ENCODE measurements around the gene MSRB3. TPM values are rescaled to one million over a fixed set of nuclear protein-coding genes. Genes with fewer than 3 reads are reported as not detected.

Gene MSRB3
- total and polyA plus RNA-seq, 2 of the 4 experiments (the other 2 are of a cell fraction): 31.7 to 35.7 TPM

GRCh38 chr12:65454115-65454787, 175.8 kb downstream of the MSRB3 start:
- Histone ChIP-seq H3K18ac (ENCODE audit: low read depth, low read length) (no peak overlapping the region), H4K20me1 (ENCODE audit: insufficient read depth, low read length) (no peaks in the 10 kb centered on the region), H2BK120ac (ENCODE audit: low read depth, low read length) (no peak overlapping the region), H3K27me3 (ENCODE audit: control insufficient read depth, insufficient read depth, low read length) (no peaks in the 10 kb centered on the region), H3K9me3 (ENCODE audit: control insufficient read depth, insufficient read depth, low read length) (no peaks in the 10 kb centered on the region), H3K4me3 (ENCODE audit: insufficient read depth, low read depth, low read length) (no peak overlapping the region), H2BK15ac (ENCODE audit: low read depth, low read length) (no peak overlapping the region), H3K79me1 (ENCODE audit: low read depth in 1 of 2, low read length in 2 of 2) (peaks cover 11 to 17% of the 10 kb centered on the region in 2 experiments; a peak in 2 of 4 replicates), H3K14ac (replicated peaks; ENCODE audit: low read depth, low read length) (no peak overlapping the region), H4K5ac (ENCODE audit: low read depth, low read length) (no peak overlapping the region), H3K56ac (ENCODE audit: extremely low read depth, insufficient read depth, low read length) (no peak overlapping the region), H3K4me2 (ENCODE audit: low read depth, low read length) (no peak overlapping the region), H2BK20ac (ENCODE audit: low read depth, low read length) (no peak overlapping the region), H4K91ac (ENCODE audit: insufficient read depth, low read depth, low read length) (no peak overlapping the region), H3K36me3 (ENCODE audit: control insufficient read depth, insufficient read depth, low read length) (peaks cover 15% of the 10 kb centered on the region), H2AK9ac (replicated peaks; ENCODE audit: low read depth, low read length, poor library complexity) (no peak overlapping the region), H2AFZ (replicated peaks; ENCODE audit: low read length, poor library complexity) (no peak overlapping the region), H2AK5ac (ENCODE audit: low read depth, low read length) (no peak overlapping the region), H3K23ac (ENCODE audit: low read depth, low read length) (no peak overlapping the region), H2BK5ac (ENCODE audit: low read depth, low read length, poor library complexity, severe bottlenecking) (no peak overlapping the region), H3K9me1 (ENCODE audit: insufficient read depth, low read length) (no peaks in the 10 kb centered on the region), H3K4ac (ENCODE audit: low read depth, low read length) (no peak overlapping the region), H3K4me1 (ENCODE audit: control insufficient read depth, insufficient read depth, low read length) (peaks cover 3% of the 10 kb centered on the region; the same call in 1 of the 2 replicates), H3K9ac (ENCODE audit: low read depth, low read length) (no peak overlapping the region), H4K8ac (ENCODE audit: low read depth in 2 of 2, low read length in 2 of 2) (no peak overlapping the region), H3K27ac (ENCODE audit: insufficient read depth, low read length) (no peak overlapping the region)
- ChIA-PET POLR2A (ENCODE audit: unreplicated experiment) (no interaction called here), CTCF (no interaction called here)
- DNase-seq: no peak
- intact Hi-C loops (cut with micrococcal nuclease) (no loop called here), in situ Hi-C loops (cut with MboI; ENCODE audit: low sequenced_read_pairs) (no loop called here), dilution Hi-C loops (cut with HindIII; ENCODE audit: low sequenced_read_pairs, unreplicated experiment) (no loop called here)
- TF ChIP-seq MAZ (IDR thresholded peaks at IDR 0.05; ENCODE audit: borderline replicate concordance, low read depth, low read length) (no peak), BHLHE40 (IDR thresholded peaks at IDR 0.05; ENCODE audit: low read depth, low read length) (no peak), SMC3 (IDR thresholded peaks at IDR 0.05; ENCODE audit: low read depth, low read length) (no peak), RCOR1 (IDR thresholded peaks at IDR 0.05; ENCODE audit: insufficient replicate concordance, low read length) (no peak), CEBPB (IDR thresholded peaks at IDR 0.05; ENCODE audit: low read depth, low read length) (no peak), RAD21 (IDR thresholded peaks at IDR 0.05; ENCODE audit: low read length) (no peak), ELK1 (IDR thresholded peaks at IDR 0.05; ENCODE audit: borderline replicate concordance, low read depth, low read length) (no peak), CHD1 (IDR thresholded peaks at IDR 0.05; ENCODE audit: low read depth, low read length) (no peak), MXI1 (IDR thresholded peaks at IDR 0.05; ENCODE audit: borderline replicate concordance, low read depth, low read length) (no peak), RFX5 (IDR thresholded peaks at IDR 0.05; ENCODE audit: low read depth, low read length) (no peak), NFE2L2 (IDR thresholded peaks at IDR 0.05; ENCODE audit: low read depth, low read length) (no peak), POLR2A (IDR thresholded peaks at IDR 0.05; ENCODE audit: low read depth, low read length) (no peak), FOS (IDR thresholded peaks at IDR 0.05; ENCODE audit: low read depth, low read length) (no peak), CTCF (conservative IDR thresholded peaks at IDR 0.05; ENCODE audit: low read depth, low read length) (no peak), MAFK (IDR thresholded peaks at IDR 0.05; ENCODE audit: low read depth, low read length) (no peak), USF2 (IDR thresholded peaks at IDR 0.05; ENCODE audit: low read depth, low read length) (no peak)
- WGBS, 2 experiments (ENCODE audit: extremely low coverage in 2 of 2, insufficient read length in 1 of 2): no CpG with 5 or more reads among the region's 1 CpG
- no TSS peak for BruUV-seq (replicated peaks)
- ATAC-seq (ENCODE audit: low read depth): no peak

Data from IMR-90 (cell line).